ENCODE data around the gene DVL2. TPM values are rescaled to one million over a fixed set of nuclear protein-coding genes. Genes with fewer than 3 reads are reported as not detected.

Gene DVL2
- total RNA-seq, 2 donors from 2014 or later = 52.3 to 116 TPM

DNA sequence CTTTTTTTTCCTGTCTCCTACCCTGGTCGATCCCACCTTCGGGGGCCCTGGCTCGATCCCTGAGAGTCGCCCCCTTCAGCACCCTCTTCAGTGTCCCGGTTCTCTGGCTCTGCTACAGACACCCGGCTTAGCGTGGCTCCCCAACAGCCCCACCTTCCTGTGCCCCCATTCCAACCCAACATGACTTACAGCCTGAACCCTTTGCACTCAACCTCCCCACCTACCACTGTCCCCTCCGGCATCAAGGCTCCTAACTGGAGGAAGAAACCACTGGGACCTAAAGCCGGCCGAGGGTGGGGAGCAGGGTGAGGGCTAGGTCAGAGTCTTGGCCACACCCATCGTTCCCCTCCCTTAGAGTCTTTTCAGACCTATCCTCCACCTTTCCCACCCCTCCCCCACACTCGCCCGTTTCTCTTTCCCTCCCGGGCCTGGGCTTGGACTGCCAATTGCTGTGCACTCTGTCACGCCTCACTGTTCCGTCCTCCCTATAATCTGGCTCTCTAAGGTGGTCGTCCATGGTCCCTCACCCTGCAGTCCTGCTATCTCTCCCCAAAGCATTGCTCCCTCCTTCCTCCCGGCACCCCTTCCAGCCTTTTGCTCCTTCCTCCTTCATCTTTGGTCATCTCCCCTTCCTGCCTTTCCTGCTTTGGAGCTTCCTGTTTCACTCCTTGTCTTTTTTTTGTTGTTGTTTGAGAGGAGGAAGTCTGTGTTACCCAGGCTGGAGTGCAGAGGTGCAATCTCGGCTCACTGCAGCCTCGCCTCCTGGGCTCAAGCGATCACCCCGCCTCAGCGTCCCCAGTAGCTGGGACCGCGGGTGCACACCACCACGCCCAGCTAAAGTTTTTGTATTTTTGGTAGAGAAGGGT, 28.9 kb upstream of the DVL2 start:
- Histone ChIP-seq H3K4me3 (peak overlapping the region; percentile 15 to 37), H3K4me1 (replicated peaks) (peaks cover 24% of the 10 kb centered on the region), H3K36me3 (no peaks in the 10 kb centered on the region), H3K27me3 (replicated peaks; ENCODE audit: insufficient read depth) (no peaks in the 10 kb centered on the region), H3K9me3 (no peaks in the 10 kb centered on the region), H3K27ac (peak overlapping the region; percentile 84 to 91)
- DNase-seq (ENCODE audit: low spot score) = no peak
- 14% methylated on average over 26 of the region's 26 CpGs for WGBS
- intact Hi-C loops (cut with DNase I) = no loop called here
- TF ChIP-seq POLR2A (IDR thresholded peaks at IDR 0.05) (no peak), POLR2AphosphoS5 (IDR thresholded peaks at IDR 0.05) (no peak)
- TF ChIP-seq, protein P1, sequence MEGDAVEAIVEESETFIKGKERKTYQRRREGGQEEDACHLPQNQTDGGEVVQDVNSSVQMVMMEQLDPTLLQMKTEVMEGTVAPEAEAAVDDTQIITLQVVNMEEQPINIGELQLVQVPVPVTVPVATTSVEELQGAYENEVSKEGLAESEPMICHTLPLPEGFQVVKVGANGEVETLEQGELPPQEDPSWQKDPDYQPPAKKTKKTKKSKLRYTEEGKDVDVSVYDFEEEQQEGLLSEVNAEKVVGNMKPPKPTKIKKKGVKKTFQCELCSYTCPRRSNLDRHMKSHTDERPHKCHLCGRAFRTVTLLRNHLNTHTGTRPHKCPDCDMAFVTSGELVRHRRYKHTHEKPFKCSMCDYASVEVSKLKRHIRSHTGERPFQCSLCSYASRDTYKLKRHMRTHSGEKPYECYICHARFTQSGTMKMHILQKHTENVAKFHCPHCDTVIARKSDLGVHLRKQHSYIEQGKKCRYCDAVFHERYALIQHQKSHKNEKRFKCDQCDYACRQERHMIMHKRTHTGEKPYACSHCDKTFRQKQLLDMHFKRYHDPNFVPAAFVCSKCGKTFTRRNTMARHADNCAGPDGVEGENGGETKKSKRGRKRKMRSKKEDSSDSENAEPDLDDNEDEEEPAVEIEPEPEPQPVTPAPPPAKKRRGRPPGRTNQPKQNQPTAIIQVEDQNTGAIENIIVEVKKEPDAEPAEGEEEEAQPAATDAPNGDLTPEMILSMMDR (IDR thresholded peaks at IDR 0.05) = no peak

DNA sequence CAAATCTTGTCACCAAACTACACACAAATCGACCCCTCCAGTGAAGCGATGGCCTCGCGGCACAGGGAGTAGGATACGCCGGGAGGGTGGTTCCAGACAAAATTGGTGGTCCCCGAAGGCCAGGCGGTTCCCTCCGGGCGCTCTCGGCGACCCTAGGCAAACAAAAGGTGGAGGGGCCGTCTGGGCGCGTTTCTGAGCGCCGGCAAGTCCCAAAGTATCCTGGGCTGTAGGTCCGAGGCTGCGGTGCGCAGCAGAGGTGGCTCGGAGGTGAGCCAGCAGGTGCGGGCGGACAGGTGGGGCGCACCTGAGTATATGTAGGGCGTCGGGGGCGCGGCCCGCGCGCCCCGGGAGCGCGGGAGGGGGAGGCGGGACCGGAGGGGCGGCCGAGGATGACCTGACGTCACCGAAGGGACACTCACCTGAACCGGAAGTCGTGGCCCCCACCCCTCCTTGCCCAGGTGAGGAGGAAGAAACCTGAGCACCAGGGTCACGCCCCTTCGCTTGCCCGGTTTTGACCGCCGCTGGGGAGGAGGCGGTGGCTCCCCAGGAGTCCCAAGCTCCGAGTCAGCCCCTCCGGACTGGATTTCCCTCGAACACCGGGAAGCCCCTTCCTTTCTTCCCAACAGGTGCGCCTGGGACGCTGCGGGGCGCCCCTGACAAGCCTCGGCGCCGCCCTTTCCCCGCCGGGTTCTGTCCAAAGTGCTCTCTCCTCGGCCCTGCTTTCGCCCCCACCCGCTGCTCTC, 28.0 kb upstream of the DVL2 start, which contains the start of gene CLDN7:
Gene CLDN7 (minus strand): TSS at position 287 of the 743 bp plus-strand sequence. CDS start 435 bp downstream, outside the sequence.
- WGBS = 5% methylated on average over 60 of the region's 64 CpGs
- H3K4me1 ChIP-seq (replicated peaks) = peaks cover 24% of the 10 kb centered on the region
- H3K27me3 ChIP-seq (replicated peaks; ENCODE audit: insufficient read depth) = no peaks in the 10 kb centered on the region
- no peaks in the 10 kb centered on the region for H3K9me3 ChIP-seq
- TF ChIP-seq, protein P1 (IDR thresholded peaks at IDR 0.05) = no peak
- TF ChIP-seq POLR2A (IDR thresholded peaks at IDR 0.05) = peak; percentile 74
- peak; percentile 42 for TF ChIP-seq POLR2AphosphoS5 (IDR thresholded peaks at IDR 0.05)
- H3K27ac ChIP-seq = peak within 1 kb of the TSS; percentile 84 to 91
- DNase-seq (ENCODE audit: low spot score) = peak; percentile 71
- no peaks in the 10 kb centered on the region for H3K36me3 ChIP-seq
- intact Hi-C loops (cut with DNase I) = no loop called here
- H3K4me3 ChIP-seq = peak within 1 kb of the TSS; percentile 34 to 37

DNA sequence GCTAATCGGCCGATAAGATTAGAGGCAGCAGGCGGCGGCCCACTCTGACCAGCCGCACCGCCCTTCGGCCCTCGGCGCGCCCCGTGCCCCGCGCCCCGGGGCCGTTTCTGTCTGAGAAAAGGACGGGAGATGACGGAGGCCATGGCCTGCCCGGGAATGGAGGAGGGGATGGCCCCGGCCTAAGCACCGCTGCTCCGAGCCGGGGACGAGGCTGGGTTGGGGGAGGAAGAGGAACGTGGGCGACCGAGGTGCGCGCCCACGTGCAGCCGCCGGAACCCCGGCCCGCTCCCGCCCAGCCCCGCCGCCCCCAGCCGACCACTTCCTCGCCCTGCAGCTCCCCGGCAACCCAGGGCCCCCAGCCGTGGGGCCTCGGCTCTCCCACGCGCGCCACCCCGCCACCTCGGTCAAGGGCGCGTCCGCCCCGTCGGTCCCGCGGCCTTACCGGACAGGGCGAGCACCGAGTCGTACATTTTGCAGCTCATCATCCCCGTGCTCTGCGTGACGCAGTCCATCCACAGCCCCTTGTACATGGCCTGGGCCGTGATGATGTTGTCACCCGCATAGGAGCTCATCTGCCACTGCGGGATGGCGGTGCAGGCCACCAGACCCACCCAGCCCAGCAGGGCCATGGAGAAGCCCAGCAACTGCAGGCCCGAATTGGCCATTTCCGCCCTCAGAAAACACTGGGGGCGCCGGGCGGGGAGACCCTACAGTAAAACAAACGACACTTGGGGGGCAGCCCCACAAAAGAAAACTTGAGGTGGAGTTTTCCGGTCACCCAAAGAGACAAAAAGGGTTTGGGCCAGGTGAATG, 27.3 kb upstream of the DVL2 start:
- H3K27me3 ChIP-seq (replicated peaks; ENCODE audit: insufficient read depth) = no peaks in the 10 kb centered on the region
- no peak for DNase-seq (ENCODE audit: low spot score)
- H3K4me1 ChIP-seq (replicated peaks) = peaks cover 24% of the 10 kb centered on the region
- intact Hi-C loops (cut with DNase I) = no loop called here
- peak overlapping the region; percentile 34 to 37 for H3K4me3 ChIP-seq
- WGBS = 14% methylated on average over 59 of the region's 71 CpGs
- TF ChIP-seq POLR2A (IDR thresholded peaks at IDR 0.05) = no peak
- no peak for TF ChIP-seq POLR2AphosphoS5 (IDR thresholded peaks at IDR 0.05)
- TF ChIP-seq, protein P1 (IDR thresholded peaks at IDR 0.05) = no peak
- H3K36me3 ChIP-seq = no peaks in the 10 kb centered on the region
- no peaks in the 10 kb centered on the region for H3K9me3 ChIP-seq
- peak overlapping the region; percentile 84 to 91 for H3K27ac ChIP-seq

DNA sequence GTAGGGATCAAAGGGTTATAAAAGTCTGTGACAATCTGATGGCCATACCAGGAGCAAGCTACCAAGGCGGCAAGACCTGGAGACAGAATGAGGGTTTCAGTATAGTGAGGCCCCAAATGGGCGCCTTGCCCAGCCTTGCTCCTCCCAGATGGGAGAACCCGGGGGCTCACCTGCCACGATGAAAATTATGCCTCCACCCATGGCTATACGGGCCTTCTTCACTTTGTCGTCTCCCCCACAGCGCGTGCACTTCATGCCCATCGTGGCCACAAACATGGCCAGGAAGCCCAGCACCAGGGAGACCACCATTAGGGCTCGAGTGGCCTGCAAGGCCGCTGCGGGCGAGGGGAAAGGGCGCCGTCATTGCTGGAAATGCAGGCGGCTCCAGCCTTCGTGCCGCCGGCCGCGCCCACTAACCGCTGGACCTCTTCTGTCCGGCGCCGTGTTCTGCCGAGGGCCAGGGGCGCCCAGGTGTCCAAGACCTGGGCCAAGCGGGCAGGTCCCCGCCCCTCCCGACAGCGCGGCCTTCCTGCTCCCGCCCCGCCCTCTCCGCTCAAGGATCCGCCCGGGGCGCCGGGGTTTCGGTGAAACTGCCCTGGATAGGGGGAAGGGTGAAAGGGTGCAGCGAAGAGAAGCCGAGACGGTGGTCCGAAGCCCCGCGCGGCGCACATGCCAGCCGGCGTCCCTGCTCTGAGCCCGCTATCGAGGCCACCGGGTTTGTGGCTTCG, 26.5 kb upstream of the DVL2 start:
- H3K27me3 ChIP-seq (replicated peaks; ENCODE audit: insufficient read depth) = no peaks in the 10 kb centered on the region
- intact Hi-C loops (cut with DNase I) = no loop called here
- peak overlapping the region; percentile 34 to 37 for H3K4me3 ChIP-seq
- H3K4me1 ChIP-seq (replicated peaks) = peaks cover 24% of the 10 kb centered on the region
- H3K27ac ChIP-seq = peak overlapping the region; percentile 84 to 91
- TF ChIP-seq POLR2A (IDR thresholded peaks at IDR 0.05) (peak; percentile 64), POLR2AphosphoS5 (IDR thresholded peaks at IDR 0.05) (peak; percentile 50)
- TF ChIP-seq, protein P1 (IDR thresholded peaks at IDR 0.05) = no peak
- H3K9me3 ChIP-seq = no peaks in the 10 kb centered on the region
- WGBS = 5% methylated on average over 41 of the region's 54 CpGs
- DNase-seq (ENCODE audit: low spot score) = peak; percentile 64
- no peaks in the 10 kb centered on the region for H3K36me3 ChIP-seq

Data from prostate gland (tissue), 2 donors.